ENCODE data around the gene BORCS5.
"Not testable (repeated sequence)": the region's sequence is repeated elsewhere in the genome, so short reads cannot be mapped to it uniquely, and the experiment has no call there.

The BORCS5 gene

GRCh38 chr12:12451098-12451497, 94.2 kb downstream of the BORCS5 start:
- no peak overlapping the region for H3K27ac ChIP-seq
- no peak for DNase-seq (ENCODE audit: low read depth, low spot score)

- no peak for DNase-seq (ENCODE audit: low read depth, low spot score)
Measured at GRCh38 chr12:12452326-12452902, 95.5 kb downstream of the BORCS5 start.

GRCh38 chr12:12453635-12454034, 96.8 kb downstream of the BORCS5 start:
- no peak for DNase-seq (ENCODE audit: low read depth, low spot score)
- H3K27ac ChIP-seq, result no peak overlapping the region

More at GRCh38 chr12:12452326-12452902, 95.5 kb downstream of the BORCS5 start:
- no peak overlapping the region for H3K27ac ChIP-seq

GRCh38 chr12:12454315-12454714, 97.4 kb downstream of the BORCS5 start:
- H3K27ac ChIP-seq, result no peak overlapping the region
- no peak for DNase-seq (ENCODE audit: low read depth, low spot score)

GRCh38 chr12:12456637-12457036, 99.8 kb downstream of the BORCS5 start:
- no peak overlapping the region for H3K27ac ChIP-seq
- DNase-seq (ENCODE audit: low read depth, low spot score), result no peak

- no peak for DNase-seq (ENCODE audit: low read depth, low spot score)
- no peak overlapping the region for H3K27ac ChIP-seq
Measured at GRCh38 chr12:12460935-12461922, 104.4 kb downstream of the BORCS5 start.

GRCh38 chr12:12461923-12462315, 105.0 kb downstream of the BORCS5 start:
- no peak for DNase-seq (ENCODE audit: low read depth, low spot score)
- H3K27ac ChIP-seq, result no peak overlapping the region

- no peak for DNase-seq (ENCODE audit: low read depth, low spot score)
- no peak overlapping the region for H3K27ac ChIP-seq
Measured at GRCh38 chr12:12465522-12465921, 108.6 kb downstream of the BORCS5 start.

- DNase-seq (ENCODE audit: low read depth, low spot score), result no peak
- no peak overlapping the region for H3K27ac ChIP-seq
Measured at GRCh38 chr12:12466157-12466556, 109.3 kb downstream of the BORCS5 start.

- H3K27ac ChIP-seq, result no peak overlapping the region
- no peak for DNase-seq (ENCODE audit: low read depth, low spot score)
Measured at GRCh38 chr12:12467264-12467663, 110.4 kb downstream of the BORCS5 start.

- DNase-seq (ENCODE audit: low read depth, low spot score), result no peak
- no peak overlapping the region for H3K27ac ChIP-seq
Measured at GRCh38 chr12:12467688-12468261, 110.9 kb downstream of the BORCS5 start.

- H3K27ac ChIP-seq, result peak overlapping the region; percentile 48
- DNase-seq (ENCODE audit: low read depth, low spot score), result no peak
Measured at GRCh38 chr12:12468575-12468974, 111.7 kb downstream of the BORCS5 start.

- H3K27ac ChIP-seq, result peak overlapping the region; percentile 48
- DNase-seq (ENCODE audit: low read depth, low spot score), result peak; percentile 97
Measured at GRCh38 chr12:12469386-12469785, 112.5 kb downstream of the BORCS5 start.

- no peak overlapping the region for H3K27ac ChIP-seq
- no peak for DNase-seq (ENCODE audit: low read depth, low spot score)
Measured at GRCh38 chr12:12470751-12471306, 114.0 kb downstream of the BORCS5 start.

GRCh38 chr12:12471982-12472961, 115.4 kb downstream of the BORCS5 start:
- DNase-seq (ENCODE audit: low read depth, low spot score), result not testable (repeated sequence)

GRCh38 chr12:12473223-12473622, 116.3 kb downstream of the BORCS5 start:
- H3K27ac ChIP-seq, result no peak overlapping the region
- DNase-seq (ENCODE audit: low read depth, low spot score), result no peak

More at GRCh38 chr12:12471982-12472961, 115.4 kb downstream of the BORCS5 start:
- not testable (repeated sequence) for H3K27ac ChIP-seq

GRCh38 chr12:12474471-12474928, 117.6 kb downstream of the BORCS5 start:
- no peak for DNase-seq (ENCODE audit: low read depth, low spot score)
- no peak overlapping the region for H3K27ac ChIP-seq

- no peak for DNase-seq (ENCODE audit: low read depth, low spot score)
- H3K27ac ChIP-seq, result no peak overlapping the region
Measured at GRCh38 chr12:12474931-12475795, 118.3 kb downstream of the BORCS5 start.

All from epithelial cell of prostate (primary cell).